GM23338 (cell line): ENCODE data around the gene PTRH1.

ENCODE experiments used
- CREB1 ChIP-seq: fragments of 250-450 bp; sonication (Bioruptor Pico); IDR thresholded peaks from 2 replicates; pipeline ENCODE4 v1.5.0; 2020; ENCODE audit warnings: low read depth, mild to moderate bottlenecking, moderate library complexity
- CTCF ChIP-seq, 2 experiments: fragments of 200-600 bp in 1 of 2; sonication (generic) in 1 of 2; conservative IDR thresholded peaks; 2 replicates each; pipeline versions ENCODE4 v1.5.1 to v1.6.1; 2016 to 2017; ENCODE audit warnings: antibody characterized with exemption in 2 of 2, low read depth in 2 of 2, mild to moderate bottlenecking in 2 of 2, moderate library complexity in 1 of 2
- EZH2 ChIP-seq: fragments of 200-600 bp; sonication (generic); IDR thresholded peaks from one replicate; pipeline ENCODE4 v1.8.0; 2017; ENCODE audit warnings: antibody characterized with exemption, mild to moderate bottlenecking, low read depth; ENCODE audit not compliant: unreplicated experiment
- EZH2phosphoT487 ChIP-seq: fragments of 200-600 bp; sonication (generic); IDR thresholded peaks from one replicate; pipeline ENCODE4 v1.8.1; 2018; ENCODE audit warnings: antibody characterized with exemption; ENCODE audit not compliant: unreplicated experiment
- JUNB ChIP-seq: IDR thresholded peaks from one replicate; pipeline ENCODE4 v1.6.1; 2016; ENCODE audit warnings: antibody characterized with exemption; ENCODE audit not compliant: unreplicated experiment
- NANOG ChIP-seq: IDR thresholded peaks from 2 replicates; pipeline ENCODE4 v1.6.1; 2016; ENCODE audit warnings: antibody characterized with exemption, borderline replicate concordance
- POLR2AphosphoS5 ChIP-seq: IDR thresholded peaks from 2 replicates; pipeline ENCODE4 v1.6.1; 2016; ENCODE audit warnings: antibody characterized with exemption, low read depth
- STAT1 ChIP-seq: IDR thresholded peaks from one replicate; pipeline ENCODE4 v1.6.1; 2016; ENCODE audit warnings: antibody characterized with exemption; ENCODE audit not compliant: unreplicated experiment
- ZNF114 ChIP-seq: fragments of 250-450 bp; sonication (Bioruptor Pico); IDR thresholded peaks from 2 replicates; pipeline ENCODE4 v1.5.0; 2020; ENCODE audit warnings: mild to moderate bottlenecking, moderate library complexity
- ZNF331 ChIP-seq: fragments of 250-450 bp; sonication (Bioruptor Pico); IDR thresholded peaks from 2 replicates; pipeline ENCODE4 v1.5.0; 2020; ENCODE audit warnings: low read depth, mild to moderate bottlenecking, moderate library complexity
- ZNF462 ChIP-seq: fragments of 250-450 bp; sonication (Bioruptor Pico); IDR thresholded peaks from 2 replicates; pipeline ENCODE4 v1.5.0; 2020; ENCODE audit warnings: mild to moderate bottlenecking, moderate library complexity
- TF ChIP-seq, protein P1 (sequence below): IDR thresholded peaks from one replicate; pipeline ENCODE4 v1.6.1; 2018; ENCODE audit warnings: antibody characterized with exemption; ENCODE audit not compliant: unreplicated experiment

GRCh38 chr9:127703289-127703946 is 12.0 kb downstream of the PTRH1 start:
- TF ChIP-seq, protein P1, sequence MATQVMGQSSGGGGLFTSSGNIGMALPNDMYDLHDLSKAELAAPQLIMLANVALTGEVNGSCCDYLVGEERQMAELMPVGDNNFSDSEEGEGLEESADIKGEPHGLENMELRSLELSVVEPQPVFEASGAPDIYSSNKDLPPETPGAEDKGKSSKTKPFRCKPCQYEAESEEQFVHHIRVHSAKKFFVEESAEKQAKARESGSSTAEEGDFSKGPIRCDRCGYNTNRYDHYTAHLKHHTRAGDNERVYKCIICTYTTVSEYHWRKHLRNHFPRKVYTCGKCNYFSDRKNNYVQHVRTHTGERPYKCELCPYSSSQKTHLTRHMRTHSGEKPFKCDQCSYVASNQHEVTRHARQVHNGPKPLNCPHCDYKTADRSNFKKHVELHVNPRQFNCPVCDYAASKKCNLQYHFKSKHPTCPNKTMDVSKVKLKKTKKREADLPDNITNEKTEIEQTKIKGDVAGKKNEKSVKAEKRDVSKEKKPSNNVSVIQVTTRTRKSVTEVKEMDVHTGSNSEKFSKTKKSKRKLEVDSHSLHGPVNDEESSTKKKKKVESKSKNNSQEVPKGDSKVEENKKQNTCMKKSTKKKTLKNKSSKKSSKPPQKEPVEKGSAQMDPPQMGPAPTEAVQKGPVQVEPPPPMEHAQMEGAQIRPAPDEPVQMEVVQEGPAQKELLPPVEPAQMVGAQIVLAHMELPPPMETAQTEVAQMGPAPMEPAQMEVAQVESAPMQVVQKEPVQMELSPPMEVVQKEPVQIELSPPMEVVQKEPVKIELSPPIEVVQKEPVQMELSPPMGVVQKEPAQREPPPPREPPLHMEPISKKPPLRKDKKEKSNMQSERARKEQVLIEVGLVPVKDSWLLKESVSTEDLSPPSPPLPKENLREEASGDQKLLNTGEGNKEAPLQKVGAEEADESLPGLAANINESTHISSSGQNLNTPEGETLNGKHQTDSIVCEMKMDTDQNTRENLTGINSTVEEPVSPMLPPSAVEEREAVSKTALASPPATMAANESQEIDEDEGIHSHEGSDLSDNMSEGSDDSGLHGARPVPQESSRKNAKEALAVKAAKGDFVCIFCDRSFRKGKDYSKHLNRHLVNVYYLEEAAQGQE, result no peak
- TF ChIP-seq CTCF (conservative IDR thresholded peaks at IDR 0.05; ENCODE audit: low read depth in 2 of 2) (no peak), POLR2AphosphoS5 (no peak), EZH2 (no peak), EZH2phosphoT487 (no peak), CREB1 (no peak), ZNF114 (CRISPR knock-in tag) (no peak), STAT1 (no peak), JUNB (no peak), NANOG (no peak), ZNF331 (CRISPR knock-in tag) (no peak), ZNF462 (CRISPR knock-in tag) (no peak)
